Urothelium cell line (cell line): ENCODE results near the gene SLCO2A1.
A peak's percentile ranks its signal among the peaks of the same experiment; 100 is the strongest.

Experiments used
- DNase-seq: peaks from one replicate; pipeline ENCODE4 v3.0.0; 2011; ENCODE audit warnings: low spot score, mixed read lengths
- FAIRE-seq: peaks from 2 replicates; lab custom pipeline; 2011; peaks lifted over from hg19 to GRCh38; lab: Jason Lieb, UNC

SLCO2A1 gene

DNA sequence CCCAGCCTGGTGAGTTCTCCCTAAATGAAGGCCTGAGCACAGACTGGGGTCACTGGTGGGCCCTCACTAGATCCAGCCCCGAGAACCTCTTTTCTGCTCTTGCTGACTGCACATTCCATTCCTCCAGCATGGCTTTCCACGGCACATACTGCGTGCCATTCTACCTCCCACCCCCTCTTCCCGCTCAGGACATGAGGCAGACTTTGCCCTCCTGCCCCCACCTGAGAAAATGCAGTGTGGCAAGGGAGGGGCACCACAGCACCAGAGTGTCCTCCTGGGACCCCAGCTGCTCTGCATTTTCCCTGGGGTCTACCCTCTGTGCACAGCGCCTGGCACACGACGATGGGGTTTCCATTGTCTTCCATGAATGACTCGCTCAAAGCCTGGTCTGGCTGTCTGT is 6.1 kb upstream of the SLCO2A1 start:
- DNase-seq (peak; percentile 28), FAIRE-seq (no peak)

DNA sequence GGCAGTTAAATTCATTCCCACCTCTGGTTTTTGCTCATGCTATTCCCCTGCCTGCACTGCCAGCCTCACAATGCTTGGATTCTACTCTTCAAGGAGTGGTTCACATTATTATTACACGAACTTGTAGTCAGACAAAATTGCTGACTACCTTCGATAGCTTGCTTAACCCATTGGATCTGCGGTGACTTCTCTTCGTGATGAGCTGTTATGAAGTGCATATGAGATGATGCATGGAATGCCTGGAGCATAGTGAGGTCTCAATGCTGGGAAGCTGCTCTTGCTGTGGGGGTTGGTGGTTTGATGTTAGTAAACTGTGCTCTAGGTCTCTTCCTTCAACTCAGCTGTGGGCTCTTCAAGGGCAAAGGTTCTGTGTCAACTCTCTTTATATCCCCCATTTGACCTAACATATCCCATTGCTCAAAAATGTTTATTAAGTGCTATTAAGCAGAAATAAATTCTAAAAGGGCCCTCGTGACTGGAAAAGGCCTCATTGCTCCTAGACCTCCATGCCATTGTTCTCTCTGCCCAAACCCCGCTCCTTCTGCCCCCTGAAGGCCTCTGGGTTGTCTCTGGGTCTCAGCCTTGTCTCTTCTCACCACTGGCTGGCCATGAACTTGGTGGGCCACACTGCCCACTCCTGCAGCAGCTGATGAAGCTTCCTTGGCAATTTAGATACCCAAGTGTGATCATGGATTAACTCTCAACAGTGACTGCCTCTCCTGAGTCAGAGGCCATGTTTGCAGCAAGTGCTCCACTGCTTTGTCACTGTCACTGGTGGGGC is 4.5 kb upstream of the SLCO2A1 start:
- DNase-seq = no peak
- FAIRE-seq = no peak

- FAIRE-seq (no peak), DNase-seq (no peak)
These were observed 3.7 kb upstream of the SLCO2A1 start for GRCh38 chr3:134033315-134033996.

DNA sequence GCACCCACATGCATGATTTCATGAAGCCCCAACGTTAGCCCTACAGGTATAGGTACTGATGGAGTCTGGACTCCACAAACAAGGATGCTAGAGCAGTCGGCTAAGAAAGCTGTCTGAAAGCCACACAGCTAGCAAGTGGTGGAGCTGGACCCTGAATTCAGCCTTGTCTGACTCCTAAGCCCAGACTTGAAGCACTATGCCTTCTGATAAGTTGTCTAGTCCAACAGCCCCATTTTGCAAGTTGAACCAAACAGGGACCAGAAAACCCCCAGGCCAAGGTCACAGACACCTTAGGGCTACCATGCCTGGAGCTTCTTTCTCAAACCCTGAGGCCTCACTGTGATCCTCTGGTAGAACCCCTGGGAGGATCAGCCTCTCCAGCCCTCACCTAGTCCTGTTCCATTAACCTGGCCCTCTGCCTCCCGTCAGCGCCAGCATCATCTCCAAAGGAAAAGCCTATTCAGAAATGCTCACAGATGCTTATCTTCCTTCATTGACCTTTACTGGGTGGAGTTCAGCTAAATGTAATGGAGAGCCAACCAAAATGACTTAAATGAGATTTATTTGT is 1.7 kb upstream of the SLCO2A1 start:
- FAIRE-seq (no peak), DNase-seq (no peak)

GRCh38 chr3:134030379-134031347 is 938 bp upstream of the SLCO2A1 start:
- no peak for DNase-seq
- FAIRE-seq = no peak

GRCh38 chr3:134029256-134029733 is 430 bp downstream of the SLCO2A1 start:
- no peak for FAIRE-seq
- peak; percentile 52 for DNase-seq

- FAIRE-seq (no peak), DNase-seq (no peak)
These were observed 1.1 kb downstream of the SLCO2A1 start for GRCh38 chr3:134028486-134029255.

GRCh38 chr3:134027631-134028030 is 2.1 kb downstream of the SLCO2A1 start:
- FAIRE-seq (no peak), DNase-seq (no peak)

DNA sequence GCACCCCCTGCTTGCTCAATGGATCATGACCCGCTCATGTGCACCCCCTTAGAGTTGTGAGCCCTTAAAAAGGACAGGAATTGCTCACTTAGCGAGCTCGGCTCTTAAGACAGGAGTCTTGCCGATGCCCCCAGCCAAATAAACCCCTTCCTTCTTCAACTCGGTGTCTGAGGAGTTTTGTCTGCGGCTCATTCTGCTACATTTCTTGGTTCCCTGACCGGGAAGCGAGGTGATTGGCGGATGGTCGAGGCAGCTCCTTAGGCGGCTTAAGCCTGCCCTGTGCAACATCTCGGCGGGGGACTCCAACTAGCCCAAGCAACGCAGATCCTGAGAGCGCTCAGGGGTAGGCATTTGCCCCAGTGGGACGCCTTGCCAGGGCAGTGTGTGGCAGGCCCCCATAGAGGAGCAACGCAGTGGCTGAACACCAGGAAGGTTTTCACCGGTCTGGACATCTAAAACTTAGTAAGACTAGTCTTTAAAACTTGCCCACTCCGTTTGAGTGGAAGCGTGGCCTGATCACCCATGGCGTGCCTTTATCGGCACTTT is 9.5 kb downstream of the SLCO2A1 start:
- no peak for FAIRE-seq
- DNase-seq = no peak

DNA sequence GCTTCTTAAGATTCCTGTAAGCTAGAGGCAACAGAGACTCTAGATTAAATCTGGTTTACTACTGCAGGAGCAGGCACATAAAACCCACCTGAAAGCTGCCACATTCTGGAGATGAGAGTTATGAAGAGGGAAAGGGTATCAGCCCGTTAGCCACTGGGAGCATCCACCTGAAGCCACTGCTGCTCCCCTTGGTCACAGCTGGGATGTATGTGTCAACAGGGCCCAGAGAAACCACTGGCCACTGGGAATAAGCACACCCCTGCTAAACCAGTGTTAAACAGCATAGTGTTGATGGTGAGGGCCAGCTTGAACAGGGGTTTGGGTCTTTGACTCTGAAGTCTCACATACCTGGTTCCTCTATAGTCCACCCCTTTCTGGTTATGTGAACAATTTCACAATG is 10.9 kb downstream of the SLCO2A1 start:
- DNase-seq (no peak), FAIRE-seq (no peak)

- no peak for DNase-seq
- FAIRE-seq = no peak
These were observed 11.3 kb downstream of the SLCO2A1 start for GRCh38 chr3:134018406-134018805.

DNA sequence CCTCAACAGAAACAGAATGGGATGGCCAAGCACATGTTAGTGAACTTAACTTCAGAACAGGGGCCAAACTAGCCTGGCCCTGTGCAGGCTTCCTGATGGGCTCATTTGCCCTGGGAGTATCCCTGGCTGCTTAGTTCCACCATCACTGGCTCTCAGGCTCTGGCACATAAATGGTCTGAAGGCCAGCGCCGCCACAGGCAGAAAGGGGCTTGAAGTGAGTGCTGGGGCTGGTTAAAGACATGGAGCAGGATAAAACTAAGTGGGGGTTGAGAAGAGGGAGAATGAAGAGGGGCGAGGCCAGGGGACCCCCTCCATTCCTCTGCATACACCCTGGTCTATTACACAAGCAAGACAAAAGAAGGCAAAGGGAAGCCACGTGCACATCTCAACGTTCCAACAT is 12.2 kb downstream of the SLCO2A1 start:
- FAIRE-seq (no peak), DNase-seq (no peak)

DNA sequence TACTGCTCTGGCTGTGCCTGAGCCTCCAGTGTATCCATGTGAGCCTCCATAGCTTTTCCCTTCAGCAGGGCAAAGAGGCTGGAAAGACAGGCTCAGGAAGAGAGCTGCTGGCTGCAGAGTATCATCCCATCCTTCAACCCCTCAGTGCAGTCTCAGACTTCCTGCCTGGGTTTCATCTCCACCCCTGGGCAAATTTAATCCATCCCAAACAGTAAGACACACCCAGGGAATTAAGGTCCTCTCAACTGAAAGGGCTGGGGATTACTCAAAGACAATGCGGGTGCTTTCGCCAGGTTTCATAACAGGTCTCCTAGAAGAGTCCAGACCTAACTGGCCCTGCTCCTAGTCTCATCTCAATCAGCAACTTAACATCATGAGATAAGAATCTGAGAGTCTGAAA is 15.5 kb downstream of the SLCO2A1 start:
- no peak for DNase-seq
- FAIRE-seq = no peak

GRCh38 chr3:134013280-134013679 is 16.4 kb downstream of the SLCO2A1 start:
- FAIRE-seq = no peak

GRCh38 chr3:134009345-134010000 is 20.3 kb downstream of the SLCO2A1 start:
- FAIRE-seq (no peak), DNase-seq (peak; percentile 40)

More at GRCh38 chr3:134013280-134013679, 16.4 kb downstream of the SLCO2A1 start:
- no peak for DNase-seq

DNA sequence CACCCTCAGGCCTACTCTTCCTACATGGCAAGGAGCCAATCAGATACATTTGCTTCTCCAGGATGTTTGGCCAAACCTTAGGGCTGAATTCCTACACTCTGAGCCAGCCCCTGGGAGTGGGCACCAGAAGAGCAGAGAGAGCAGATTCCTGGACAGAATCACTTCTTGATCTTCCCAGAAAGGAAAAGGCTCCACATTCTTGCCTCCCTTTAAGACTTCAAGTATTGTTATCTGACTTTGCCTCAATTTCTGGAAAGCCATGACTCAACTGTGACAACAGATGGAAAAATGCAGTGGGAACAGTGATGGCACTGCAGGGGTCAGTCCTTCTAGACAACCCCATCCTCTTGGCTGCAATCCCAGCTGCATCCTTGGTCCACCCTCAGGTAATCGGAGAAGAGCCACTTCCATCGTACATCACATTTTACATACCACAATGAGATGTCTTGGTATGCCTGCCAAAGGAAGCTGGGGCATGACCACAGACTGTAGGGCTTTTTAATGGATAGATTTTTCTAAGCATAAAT is 21.0 kb downstream of the SLCO2A1 start:
- DNase-seq = peak; percentile 82
- FAIRE-seq = peak; percentile 85

- no peak for FAIRE-seq
- no peak for DNase-seq
These were observed 21.9 kb downstream of the SLCO2A1 start for GRCh38 chr3:134007819-134008218.

DNA sequence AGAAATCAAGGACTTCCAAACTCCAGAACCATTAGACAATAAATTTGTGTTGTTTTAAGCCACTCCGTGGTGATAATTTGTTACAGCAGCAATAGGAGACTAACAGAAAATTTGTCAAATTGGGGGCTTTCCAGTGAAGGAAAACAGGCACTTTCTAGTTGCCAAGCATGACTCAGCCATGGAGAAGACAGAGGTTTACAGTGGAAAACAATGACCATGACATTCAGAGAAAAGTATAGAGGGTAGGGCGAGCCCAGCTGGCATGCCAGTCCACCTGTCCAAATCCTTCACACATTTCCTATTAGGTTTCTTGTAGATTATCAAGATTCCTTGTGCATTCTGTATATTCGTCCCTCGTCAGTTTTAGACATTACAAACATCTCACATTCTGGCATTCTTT is 24.9 kb downstream of the SLCO2A1 start:
- FAIRE-seq = no peak
- DNase-seq = no peak

DNA sequence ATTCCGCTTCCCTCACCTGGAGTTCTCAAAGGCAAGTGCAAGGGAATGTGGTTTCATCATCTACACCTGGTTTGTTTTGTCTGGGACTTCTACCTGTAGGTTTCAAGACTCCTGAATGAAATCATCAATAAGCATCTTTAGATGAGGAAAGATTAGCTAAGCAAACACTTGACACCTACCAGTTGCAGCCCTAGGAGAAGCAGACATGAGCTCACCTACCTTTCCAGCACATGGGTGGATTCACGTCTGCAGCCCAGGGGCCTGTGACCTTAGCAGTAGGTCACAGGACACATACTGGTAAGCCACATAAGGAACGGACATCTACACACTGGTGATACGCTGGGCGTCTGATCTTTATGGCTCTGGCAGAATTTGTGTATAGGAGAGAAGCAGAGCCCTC is 26.7 kb downstream of the SLCO2A1 start:
- no peak for DNase-seq
- FAIRE-seq = no peak
